ENCODE results near the gene IZUMO4.

Gene IZUMO4

DNA sequence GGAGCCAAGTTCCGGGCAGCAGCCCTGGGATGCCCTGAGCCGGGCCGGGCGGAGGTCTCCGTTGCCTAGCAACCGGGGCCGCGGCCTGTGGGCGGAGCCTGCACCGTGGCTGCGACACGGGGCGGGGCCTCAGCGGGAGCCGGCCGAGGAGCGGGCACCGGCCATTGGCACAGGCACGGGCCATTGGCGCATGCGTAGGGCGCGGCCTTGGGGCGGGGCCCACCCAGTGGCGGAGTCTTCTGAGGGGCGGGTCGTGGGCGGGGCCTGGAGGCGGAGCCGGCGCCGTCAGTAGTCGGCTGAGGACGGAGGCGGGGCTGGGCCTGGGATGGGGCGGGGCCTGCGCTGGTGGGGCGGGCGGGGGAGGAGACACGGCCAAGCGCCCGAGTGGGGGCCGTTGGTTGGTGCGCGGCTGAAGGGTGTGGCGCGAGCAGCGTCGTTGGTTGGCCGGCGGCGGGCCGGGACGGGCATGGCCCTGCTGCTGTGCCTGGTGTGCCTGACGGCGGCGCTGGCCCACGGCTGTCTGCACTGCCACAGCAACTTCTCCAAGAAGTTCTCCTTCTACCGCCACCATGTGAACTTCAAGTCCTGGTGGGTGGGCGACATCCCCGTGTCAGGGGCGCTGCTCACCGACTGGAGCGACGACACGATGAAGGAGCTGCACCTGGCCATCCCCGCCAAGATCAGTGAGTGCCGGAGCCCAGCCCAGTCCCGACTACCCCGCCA is at the start of gene IZUMO4:
IZUMO4 (plus strand) TSS at position 436 of the 723 bp plus-strand sequence; CDS start at position 467, 31 bp downstream.
- peak; percentile 89 to 100 (median 99) for DNase-seq

GRCh38 chr19:2047076-2047448 is 49.7 kb upstream of the IZUMO4 start:
- no peak for DNase-seq

- DNase-seq = peak in 3 of 56 donors; percentile 35 to 50 (median 47)
Measured at GRCh38 chr19:2047449-2048103, 49.1 kb upstream of the IZUMO4 start.

GRCh38 chr19:2048104-2048958 is 48.4 kb upstream of the IZUMO4 start:
- peak in 1 of 56 donors; percentile 60 for DNase-seq

DNA sequence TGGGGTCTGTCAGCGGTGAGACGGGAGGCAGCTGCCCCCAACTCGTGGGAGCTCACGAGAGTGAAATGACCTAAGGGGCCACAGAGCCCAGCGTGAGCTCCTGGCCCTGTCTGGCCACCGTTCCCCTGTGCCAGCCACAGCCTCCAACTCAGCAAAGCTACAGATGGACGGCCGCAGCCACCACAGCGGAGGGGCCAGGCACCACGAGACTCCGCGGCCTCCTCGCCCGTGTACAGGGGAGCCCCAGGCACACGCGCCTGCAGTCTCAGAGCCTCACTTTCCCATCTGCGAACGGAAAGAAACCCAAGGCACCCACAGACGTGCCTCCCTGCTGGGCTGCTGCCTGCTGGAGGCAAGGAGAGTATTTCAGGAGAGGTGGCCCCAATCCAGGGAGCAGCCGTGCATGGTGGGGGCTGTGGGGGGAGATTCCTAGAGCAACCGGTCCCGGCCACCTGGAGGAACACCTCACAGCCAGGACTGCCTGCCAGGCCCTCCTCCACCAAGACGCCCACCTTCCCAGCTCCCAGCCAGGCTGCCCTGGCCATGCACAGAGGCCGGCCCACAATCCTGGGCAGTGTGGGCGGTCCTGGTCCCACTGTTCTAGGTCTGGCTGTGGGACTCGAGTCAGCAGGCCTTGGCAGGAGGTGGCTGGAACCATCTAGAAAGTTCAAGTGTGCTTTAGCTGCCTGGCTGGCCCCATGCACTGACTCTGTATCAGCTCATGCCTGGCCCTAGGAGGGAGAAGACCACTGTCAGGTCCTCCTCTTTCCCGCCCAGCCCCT is 47.6 kb upstream of the IZUMO4 start:
- DNase-seq = peak in 20 of 56 donors; percentile 44 to 95 (median 68)

DNA sequence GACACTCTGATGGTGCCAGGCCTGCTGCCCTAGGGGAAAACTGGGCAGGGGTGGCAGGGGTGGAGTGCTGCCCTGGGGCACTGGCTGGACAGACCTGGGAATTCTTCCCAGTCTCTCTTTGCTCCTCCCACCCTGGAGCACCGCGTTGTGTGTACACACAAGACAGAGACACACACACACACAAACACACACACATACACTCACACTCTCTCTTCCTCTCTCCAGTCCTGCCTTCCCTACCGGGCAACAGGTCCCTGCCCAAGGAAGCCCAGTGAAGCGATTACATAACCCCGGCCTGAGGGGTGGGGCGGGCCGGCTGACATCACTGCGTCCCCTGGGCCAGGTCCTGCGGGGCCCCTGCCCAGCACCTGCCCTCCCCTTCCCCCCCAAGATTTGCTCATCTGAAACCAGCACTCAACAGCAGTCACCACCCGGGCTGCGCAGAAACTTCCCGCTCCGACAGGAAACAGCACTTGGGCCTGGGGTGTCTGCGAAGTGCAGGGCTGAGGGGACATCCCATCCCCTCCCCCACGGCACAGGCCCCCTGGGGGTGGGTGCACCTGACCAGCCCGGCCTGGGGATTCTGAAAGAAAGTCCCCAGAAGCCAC is 46.9 kb upstream of the IZUMO4 start:
- DNase-seq = peak in 49 of 56 donors; percentile 17 to 95 (median 60)

DNA sequence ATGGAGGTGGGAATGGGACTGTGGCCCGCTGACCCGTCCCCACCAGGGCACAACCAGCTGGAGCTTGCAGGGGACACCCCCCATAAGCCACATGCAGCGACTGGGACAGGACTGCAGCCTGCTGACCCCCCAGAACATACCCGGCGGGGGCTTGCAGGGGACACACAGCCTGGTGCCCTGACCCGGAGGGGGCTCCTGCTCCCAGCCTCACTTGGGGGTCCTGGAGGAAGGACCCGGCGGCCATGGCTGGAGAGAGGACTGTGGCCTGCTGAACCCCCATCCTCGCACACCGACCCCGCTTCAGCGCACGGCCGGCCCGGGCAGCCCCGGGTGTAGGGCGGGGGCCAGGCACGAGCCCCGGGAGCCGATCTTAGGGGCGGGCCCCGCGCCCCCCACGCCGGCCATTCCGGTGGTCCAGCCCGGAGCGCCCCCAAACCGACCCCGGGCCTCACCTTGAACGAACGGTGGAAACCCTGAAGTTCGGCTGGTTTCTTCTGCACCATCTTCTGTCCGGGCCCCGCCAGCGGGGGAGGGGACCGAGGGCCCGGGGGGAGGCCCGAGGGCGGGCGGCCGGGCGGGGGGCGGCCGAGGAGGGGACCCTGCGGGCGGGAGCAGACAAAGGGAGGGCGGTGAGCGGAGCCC is 46.2 kb upstream of the IZUMO4 start:
- peak in 3 of 56 donors; percentile 52 to 59 (median 57) for DNase-seq

GRCh38 chr19:2050991-2051772 is 45.5 kb upstream of the IZUMO4 start, which contains the start of gene MKNK2:
Gene MKNK2, minus strand, starts transcription at chr19:2051244. Its CDS starts 393 bp downstream, at chr19:2050851.
- peak; percentile 48 to 95 (median 87) for DNase-seq

DNA sequence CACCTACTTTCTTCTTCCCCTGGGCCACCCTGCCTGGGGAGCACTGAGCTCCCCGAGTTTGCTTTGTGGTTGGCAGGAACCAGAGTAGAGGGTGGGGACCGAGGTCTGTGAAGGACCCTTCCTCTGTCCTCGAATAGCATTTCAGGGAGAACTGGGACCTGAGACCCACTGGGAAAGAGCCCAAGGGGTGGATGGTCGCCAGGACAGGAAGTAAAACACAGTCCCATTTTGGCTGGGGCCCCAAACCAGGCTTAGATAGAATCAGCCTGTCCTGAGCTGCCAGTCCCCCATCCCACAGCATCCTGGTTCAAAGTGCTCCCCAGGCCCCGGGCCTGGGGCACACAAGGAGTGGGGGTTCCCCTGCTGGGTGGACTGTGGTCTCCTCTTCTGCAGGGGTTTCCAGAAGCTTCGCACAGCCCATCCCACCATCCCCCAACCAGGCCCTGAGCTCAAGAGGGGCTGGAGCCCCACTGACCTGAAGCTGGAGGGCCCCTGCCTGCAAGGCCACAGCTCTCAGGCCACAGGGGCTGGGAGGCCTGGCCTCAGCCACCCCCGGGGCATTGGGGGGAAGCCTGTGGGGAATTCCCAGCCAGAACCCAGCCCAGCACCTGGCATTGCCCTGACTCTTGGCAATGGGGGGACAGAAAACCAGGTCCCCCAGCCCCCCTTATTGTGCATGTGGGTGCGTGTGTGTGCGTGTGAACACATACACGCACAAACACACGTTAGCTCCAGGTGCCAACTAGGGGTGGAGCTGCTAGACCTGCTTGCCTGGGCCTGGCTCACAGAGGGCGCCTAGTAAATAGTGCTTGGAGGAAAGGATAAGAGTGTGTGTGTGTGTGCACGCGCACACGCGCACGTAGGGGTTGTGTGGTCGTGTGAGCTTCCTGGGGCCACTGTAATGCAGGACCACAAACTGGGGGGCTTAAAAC is 44.7 kb upstream of the IZUMO4 start:
- DNase-seq = peak in 9 of 56 donors; percentile 11 to 60 (median 42)

GRCh38 chr19:2053601-2054389 is 42.9 kb upstream of the IZUMO4 start:
- DNase-seq = peak in 12 of 56 donors; percentile 8 to 69 (median 36)

GRCh38 chr19:2054763-2055162 is 42.0 kb upstream of the IZUMO4 start:
- no peak for DNase-seq

- DNase-seq = peak in 2 of 56 donors; percentile 38 to 40
Measured at GRCh38 chr19:2055931-2056836, 40.5 kb upstream of the IZUMO4 start.

DNA sequence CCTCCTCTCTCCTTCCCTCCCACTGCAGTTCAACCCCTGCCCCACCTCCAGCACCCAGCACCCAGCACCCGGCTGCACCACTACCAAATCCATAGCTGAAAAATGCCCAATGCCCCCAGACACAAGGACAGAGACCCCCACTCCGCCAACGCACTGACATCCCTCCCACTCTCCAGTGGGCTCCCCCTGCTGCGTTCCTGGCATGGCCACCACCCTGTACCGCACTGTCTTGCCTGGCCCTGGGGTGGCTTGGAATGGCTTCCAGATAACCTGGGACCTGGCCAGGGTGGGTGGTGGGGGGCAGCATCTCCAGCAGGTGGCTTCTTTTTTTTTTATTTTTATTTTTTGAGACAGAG is 39.9 kb upstream of the IZUMO4 start:
- DNase-seq = no peak

- no peak for DNase-seq
Measured at GRCh38 chr19:2057484-2058469, 38.9 kb upstream of the IZUMO4 start.
